ENCODE data around the gene RIIAD1.
"Not testable (repeated sequence)": the region's sequence is repeated elsewhere in the genome, so short reads cannot be mapped to it uniquely, and the experiment has no call there.

The RIIAD1 gene

DNA sequence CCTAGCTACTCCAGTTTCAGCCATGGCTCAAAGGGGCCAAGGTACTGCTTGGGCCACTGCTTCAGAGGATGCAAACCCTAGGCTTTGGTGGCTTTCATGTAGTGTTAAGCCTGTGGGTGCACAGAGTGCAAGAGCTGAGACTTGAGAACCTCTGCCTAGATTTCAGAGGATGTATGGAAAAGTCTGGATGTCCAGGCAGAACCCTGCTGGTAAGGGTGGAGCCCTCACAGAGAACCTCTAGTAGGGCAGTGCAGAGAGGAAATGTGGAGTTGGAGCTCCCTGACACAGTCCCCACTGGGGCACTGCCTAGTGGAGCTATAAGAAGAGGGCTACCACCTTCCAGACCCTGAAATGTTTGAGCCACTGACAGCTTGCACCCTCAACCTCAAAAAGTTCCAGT is 16.2 kb downstream of the RIIAD1 start:
- H3K9me3 Mint-ChIP-seq, result peaks cover 11% of the 10 kb centered on the region
- H3K4me3 Mint-ChIP-seq, result no peak overlapping the region
- DNase-seq, result no peak
- H3K27me3 Mint-ChIP-seq, result peaks cover 6% of the 10 kb centered on the region
- no peaks in the 10 kb centered on the region for H3K36me3 Mint-ChIP-seq (ENCODE audit: low read depth)
- H3K4me1 Mint-ChIP-seq (ENCODE audit: low read depth), result peaks cover 2% of the 10 kb centered on the region
- H3K27ac Mint-ChIP-seq, result no peak overlapping the region

- H3K9me3 Mint-ChIP-seq, result peaks cover 11% of the 10 kb centered on the region
- H3K27ac Mint-ChIP-seq, result no peak overlapping the region
- H3K4me1 Mint-ChIP-seq (ENCODE audit: low read depth), result peaks cover 2% of the 10 kb centered on the region
- no peaks in the 10 kb centered on the region for H3K27me3 Mint-ChIP-seq
- no peak for DNase-seq
- no peaks in the 10 kb centered on the region for H3K36me3 Mint-ChIP-seq (ENCODE audit: low read depth)
- H3K4me3 Mint-ChIP-seq, result no peak overlapping the region
Observed at GRCh38 chr1:151739590-151740355, 18.5 kb downstream of the RIIAD1 start.

- Mint-ChIP-seq H3K36me3 (ENCODE audit: low read depth) (no peaks in the 10 kb centered on the region), H3K9me3 (peaks cover 11% of the 10 kb centered on the region), H3K27ac (no peak overlapping the region), H3K4me3 (no peak overlapping the region), H3K4me1 (ENCODE audit: low read depth) (peaks cover 2% of the 10 kb centered on the region), H3K27me3 (no peaks in the 10 kb centered on the region)
- DNase-seq, result no peak
Observed at GRCh38 chr1:151741516-151741915, 20.2 kb downstream of the RIIAD1 start.

DNA sequence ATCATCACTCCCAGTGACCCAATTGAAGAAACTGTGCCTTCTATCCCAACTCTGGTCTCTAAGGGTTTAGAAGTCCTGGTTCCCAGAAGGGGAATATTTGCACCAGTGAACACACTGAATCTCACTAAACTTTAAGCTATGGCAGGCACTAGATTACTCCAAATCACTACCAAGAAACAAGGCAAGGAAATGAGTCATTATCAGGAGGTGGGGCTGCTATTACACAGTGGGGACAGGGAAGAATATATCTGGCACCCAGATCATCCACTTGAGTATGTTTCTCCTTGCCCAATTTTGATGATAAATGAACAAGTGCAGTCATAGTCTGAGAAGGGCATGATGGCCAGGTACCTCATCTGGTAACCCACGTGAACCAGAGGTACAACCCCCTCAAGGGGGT is 35.0 kb downstream of the RIIAD1 start:
- H3K27ac Mint-ChIP-seq, result peak overlapping the region; percentile 72

DNA sequence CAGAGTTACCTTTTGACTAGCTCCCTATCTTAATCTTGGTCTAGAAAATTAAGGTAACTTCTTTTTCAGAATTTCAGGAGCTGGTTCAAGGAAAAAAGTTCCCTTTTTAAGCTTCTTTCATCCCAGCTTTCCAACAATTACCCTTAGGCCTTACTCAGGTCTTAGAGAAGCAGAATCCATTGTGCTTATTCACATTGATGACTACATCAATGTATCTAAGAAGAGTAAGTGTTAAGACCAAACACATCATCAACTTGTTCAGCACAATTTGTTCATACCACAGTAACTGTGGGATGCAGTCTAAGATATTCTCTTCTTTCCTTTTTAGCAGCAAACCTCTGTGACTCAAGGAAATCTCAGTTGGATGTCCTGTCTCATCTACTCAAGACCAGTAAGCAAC is 37.9 kb downstream of the RIIAD1 start:
- H3K27ac Mint-ChIP-seq, result peak overlapping the region; percentile 51
- no peaks in the 10 kb centered on the region for H3K27me3 Mint-ChIP-seq
- H3K36me3 Mint-ChIP-seq (ENCODE audit: low read depth), result peaks cover 87% of the 10 kb centered on the region

More for the DNA sequence above, 35.0 kb downstream of the RIIAD1 start:
- no peak overlapping the region for H3K4me3 Mint-ChIP-seq
- peaks cover 18% of the 10 kb centered on the region for H3K4me1 Mint-ChIP-seq (ENCODE audit: low read depth)
- peaks cover 68% of the 10 kb centered on the region for H3K36me3 Mint-ChIP-seq (ENCODE audit: low read depth)
- DNase-seq, result no peak
- H3K9me3 Mint-ChIP-seq, result no peaks in the 10 kb centered on the region
- peaks cover 4% of the 10 kb centered on the region for H3K27me3 Mint-ChIP-seq

GRCh38 chr1:151760597-151761385 is 39.5 kb downstream of the RIIAD1 start:
- no peaks in the 10 kb centered on the region for H3K9me3 Mint-ChIP-seq
- no peak for DNase-seq
- peaks cover 40% of the 10 kb centered on the region for H3K4me1 Mint-ChIP-seq (ENCODE audit: low read depth)
- H3K36me3 Mint-ChIP-seq (ENCODE audit: low read depth), result peaks cover 76% of the 10 kb centered on the region
- no peaks in the 10 kb centered on the region for H3K27me3 Mint-ChIP-seq
- H3K27ac Mint-ChIP-seq, result peak overlapping the region; percentile 91
- no peak overlapping the region for H3K4me3 Mint-ChIP-seq

More for the DNA sequence above, 37.9 kb downstream of the RIIAD1 start:
- DNase-seq, result no peak
- peaks cover 36% of the 10 kb centered on the region for H3K4me1 Mint-ChIP-seq (ENCODE audit: low read depth)
- H3K4me3 Mint-ChIP-seq, result no peak overlapping the region
- H3K9me3 Mint-ChIP-seq, result no peaks in the 10 kb centered on the region

DNA sequence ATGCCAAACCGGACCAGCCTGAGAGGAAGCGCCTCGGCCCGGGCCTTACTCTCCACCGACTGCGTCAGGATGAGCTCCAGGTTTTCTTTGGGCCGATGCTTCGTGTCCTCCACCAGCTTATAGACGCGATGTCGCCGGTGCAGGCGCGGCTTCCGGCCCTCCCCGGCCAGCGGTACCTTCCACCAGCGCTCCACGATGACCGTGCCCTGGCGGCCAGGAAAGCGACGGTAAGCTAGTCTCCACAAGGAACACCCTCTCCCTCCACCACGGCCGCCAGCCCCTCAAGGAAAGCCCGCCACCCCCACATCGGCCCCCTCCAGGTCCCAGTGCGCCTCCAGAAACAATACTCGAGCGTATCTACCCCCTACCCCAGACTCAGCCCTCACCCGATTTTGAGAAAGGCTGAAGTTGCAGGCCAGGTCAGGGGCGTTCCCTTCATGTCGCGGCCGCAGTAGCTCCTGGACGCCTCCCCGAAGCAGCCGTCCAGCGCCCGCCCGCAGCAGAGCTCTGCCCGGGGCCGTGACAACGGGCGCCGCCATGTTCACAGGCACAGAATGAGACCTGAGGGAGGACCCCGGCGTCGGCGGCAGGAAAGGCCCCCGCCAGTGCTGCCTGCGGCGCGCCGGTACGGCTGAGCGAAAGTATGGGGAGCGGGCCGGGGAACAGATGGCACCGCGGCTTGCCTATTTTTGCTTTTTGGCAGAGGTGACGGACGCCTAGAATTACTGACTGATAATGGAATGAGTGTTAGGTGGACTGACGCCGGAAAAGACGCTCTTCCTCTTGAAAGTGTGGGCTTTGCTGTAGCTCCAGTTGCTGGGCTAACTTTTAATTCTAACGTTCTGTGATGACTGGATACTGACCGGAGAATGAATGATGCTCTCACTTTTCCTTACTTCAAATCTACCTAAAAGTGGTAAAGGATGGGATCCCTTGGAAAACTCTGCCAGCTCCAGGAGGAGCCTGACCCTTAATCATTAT is 41.9 kb downstream of the RIIAD1 start, which contains the start of gene MRPL9:
Gene MRPL9 (minus strand): TSS at position 556 of the 981 bp plus-strand sequence. CDS start 17 bp downstream, at position 539.
- H3K27ac Mint-ChIP-seq, result peak within 1 kb of the TSS; percentile 91
- peak within 1 kb of the TSS; percentile 94 for H3K4me3 Mint-ChIP-seq
- peaks cover 27% of the 10 kb centered on the region for H3K4me1 Mint-ChIP-seq (ENCODE audit: low read depth)
- DNase-seq, result peak; percentile 92
- no peaks in the 10 kb centered on the region for H3K27me3 Mint-ChIP-seq
- peaks cover 53% of the 10 kb centered on the region for H3K36me3 Mint-ChIP-seq (ENCODE audit: low read depth)
- no peaks in the 10 kb centered on the region for H3K9me3 Mint-ChIP-seq

GRCh38 chr1:151763990-151764389 is 42.7 kb downstream of the RIIAD1 start:
- Mint-ChIP-seq H3K9me3 (no peaks in the 10 kb centered on the region), H3K4me1 (ENCODE audit: low read depth) (peaks cover 29% of the 10 kb centered on the region), H3K4me3 (peak overlapping the region; percentile 94), H3K36me3 (ENCODE audit: low read depth) (peaks cover 47% of the 10 kb centered on the region), H3K27ac (peak overlapping the region; percentile 91), H3K27me3 (no peaks in the 10 kb centered on the region)
- DNase-seq, result no peak

- H3K27ac Mint-ChIP-seq, DNase-seq: not testable (repeated sequence)
- H3K4me1 Mint-ChIP-seq (ENCODE audit: low read depth), result peaks cover 13% of the 10 kb centered on the region
Observed at GRCh38 chr1:151768351-151769066, 47.2 kb downstream of the RIIAD1 start.

DNA sequence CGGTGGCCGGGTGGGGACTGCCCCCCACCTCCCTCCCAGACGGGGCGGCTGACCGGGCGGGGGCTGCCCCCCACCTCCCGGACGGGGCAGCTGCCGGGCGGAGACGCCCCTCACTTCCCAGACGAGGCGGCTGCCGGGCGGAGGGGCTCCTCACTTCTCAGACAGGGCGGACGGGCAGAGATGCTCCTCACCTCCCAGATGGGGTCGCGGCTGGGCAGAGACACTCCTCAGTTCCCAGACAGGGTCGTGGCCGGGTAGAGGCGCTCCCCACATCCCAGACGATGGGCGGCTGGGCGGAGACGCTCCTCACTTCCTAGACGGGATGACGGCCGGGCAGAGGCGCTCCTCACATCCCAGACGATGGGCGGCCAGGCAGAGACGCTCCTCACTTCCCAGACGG is 47.9 kb downstream of the RIIAD1 start:
- not testable (repeated sequence) for H3K4me3 Mint-ChIP-seq; H3K4me1 Mint-ChIP-seq (ENCODE audit: low read depth); H3K27me3 Mint-ChIP-seq; H3K27ac Mint-ChIP-seq; H3K36me3 Mint-ChIP-seq (ENCODE audit: low read depth); H3K9me3 Mint-ChIP-seq; DNase-seq

More at GRCh38 chr1:151768351-151769066, 47.2 kb downstream of the RIIAD1 start:
- not testable (repeated sequence) for H3K27me3 Mint-ChIP-seq; H3K4me3 Mint-ChIP-seq; H3K36me3 Mint-ChIP-seq (ENCODE audit: low read depth); H3K9me3 Mint-ChIP-seq

DNA sequence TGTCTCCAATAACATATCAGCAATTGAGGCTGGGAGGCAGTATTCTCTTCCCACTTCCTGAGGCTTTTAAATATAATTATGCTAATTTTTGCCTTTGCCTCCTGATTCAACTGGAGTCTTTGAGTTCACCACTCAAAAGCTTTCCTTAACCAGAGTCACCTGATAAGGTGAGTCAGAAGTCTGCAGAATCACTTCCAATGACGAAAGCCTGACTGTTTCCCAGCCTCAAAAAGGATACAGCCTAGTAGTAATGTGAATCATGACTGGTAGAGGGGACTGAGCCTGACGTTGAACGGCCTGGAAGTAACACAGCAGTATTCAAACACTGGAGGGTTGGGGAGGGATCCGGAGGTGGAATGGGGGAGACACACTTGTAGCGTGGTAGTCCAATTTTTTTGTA is 52.4 kb downstream of the RIIAD1 start:
- H3K4me3 Mint-ChIP-seq, result no peak overlapping the region
- H3K36me3 Mint-ChIP-seq (ENCODE audit: low read depth), result peaks cover 35% of the 10 kb centered on the region
- H3K4me1 Mint-ChIP-seq (ENCODE audit: low read depth), result no peaks in the 10 kb centered on the region
- no peaks in the 10 kb centered on the region for H3K27me3 Mint-ChIP-seq
- no peak for DNase-seq
- H3K27ac Mint-ChIP-seq, result no peak overlapping the region
- no peaks in the 10 kb centered on the region for H3K9me3 Mint-ChIP-seq

DNA sequence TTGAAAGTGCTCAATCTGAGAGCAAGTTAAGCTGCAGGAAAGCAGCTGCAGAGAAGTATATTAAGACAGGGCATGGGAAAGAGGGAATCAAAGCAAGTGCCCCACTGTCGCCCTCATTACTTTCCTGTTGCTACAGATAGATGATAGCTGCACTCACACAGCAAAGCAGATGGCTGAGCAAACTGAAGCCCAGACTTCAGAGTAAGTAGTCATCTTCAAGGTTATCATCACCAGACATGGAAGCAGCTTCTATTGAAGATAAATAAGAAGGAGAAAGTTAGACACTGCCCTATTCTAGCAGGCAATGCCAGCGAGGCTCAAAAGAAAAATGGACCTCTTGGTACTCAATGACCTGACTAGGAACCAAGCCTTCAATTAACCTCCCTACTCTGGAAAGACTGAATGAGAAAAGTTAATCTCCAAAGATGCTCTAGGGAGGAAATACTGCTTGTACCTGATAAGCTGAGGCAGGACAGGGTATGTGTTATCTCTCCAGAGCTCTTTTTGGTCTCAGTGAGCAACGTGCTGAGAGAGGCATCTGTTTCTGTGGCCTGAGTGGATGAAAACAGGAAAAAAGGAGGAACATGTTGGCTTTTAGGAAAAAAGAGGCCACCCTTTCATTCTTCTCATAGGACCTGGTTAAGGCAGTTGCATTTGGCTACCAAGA is 53.1 kb downstream of the RIIAD1 start:
- DNase-seq, result no peak
- Mint-ChIP-seq H3K27ac (no peak overlapping the region), H3K4me3 (no peak overlapping the region), H3K27me3 (no peaks in the 10 kb centered on the region), H3K4me1 (ENCODE audit: low read depth) (no peaks in the 10 kb centered on the region), H3K36me3 (ENCODE audit: low read depth) (peaks cover 41% of the 10 kb centered on the region), H3K9me3 (no peaks in the 10 kb centered on the region)

GRCh38 chr1:151775894-151776664 is 54.8 kb downstream of the RIIAD1 start:
- H3K27ac Mint-ChIP-seq, result no peak overlapping the region
- no peaks in the 10 kb centered on the region for H3K4me1 Mint-ChIP-seq (ENCODE audit: low read depth)
- no peak overlapping the region for H3K4me3 Mint-ChIP-seq
- peaks cover 47% of the 10 kb centered on the region for H3K36me3 Mint-ChIP-seq (ENCODE audit: low read depth)
- DNase-seq, result no peak
- no peaks in the 10 kb centered on the region for H3K9me3 Mint-ChIP-seq
- no peaks in the 10 kb centered on the region for H3K27me3 Mint-ChIP-seq

Measured in activated T-cell treated with anti-CD3 and anti-CD28 coated beads, Interleukin-2, amount 50 U/mL, for 24 hours (primary cell).